HUES64 (cell line): ENCODE data around the gene MRPS31.

Experiments used
- H3K27ac ChIP-seq: 2 replicates; pipeline ENCODE4 v1.7.0; 2013; ENCODE audit warnings: low read depth, low read length, inconsistent platforms
- H3K27me3 ChIP-seq: 2 replicates; pipeline ENCODE4 v1.6.1; 2013; ENCODE audit warnings: mild to moderate bottlenecking, low read length; ENCODE audit not compliant: insufficient read depth
- H3K36me3 ChIP-seq: 2 replicates; pipeline ENCODE4 v1.6.1; 2013; ENCODE audit warnings: mild to moderate bottlenecking, low read length; ENCODE audit not compliant: insufficient read depth
- H3K4me1 ChIP-seq: 2 replicates; pipeline ENCODE4 v1.6.1; 2013; ENCODE audit warnings: mild to moderate bottlenecking, low read length, moderate library complexity; ENCODE audit not compliant: insufficient read depth
- H3K4me3 ChIP-seq: 2 replicates; pipeline ENCODE4 v1.5.1; 2013; ENCODE audit warnings: mild to moderate bottlenecking, low read length, moderate library complexity
- H3K9ac ChIP-seq: 2 replicates; pipeline ENCODE4 v1.6.1; 2013; ENCODE audit warnings: mild to moderate bottlenecking, low read depth, low read length
- H3K9me3 ChIP-seq: 2 replicates; pipeline ENCODE4 v1.6.1; 2013; ENCODE audit warnings: low read depth, low read length; ENCODE audit not compliant: insufficient read depth
- WGBS: fragments of 150-250, 120-280 bp; methylation state at CpG from one replicate; pipeline ENCODE4 v1.1.7; 2013; ENCODE audit warnings: missing lambda C conversion rate; 5-methylcytosine and 5-hydroxymethylcytosine counted together

The MRPS31 gene

GRCh38 chr13:40688781-40689180 is 82.2 kb downstream of the MRPS31 start:
- 96% methylated on average over 2 of the region's 3 CpGs for WGBS
- no peaks in the 10 kb centered on the region for H3K27me3 ChIP-seq

GRCh38 chr13:40682449-40683240 is 88.3 kb downstream of the MRPS31 start:
- WGBS, result 66% methylated on average over 8 of the region's 11 CpGs
- Histone ChIP-seq H3K27me3 (no peaks in the 10 kb centered on the region), H3K4me1 (peaks cover 30% of the 10 kb centered on the region), H3K9me3 (no peaks in the 10 kb centered on the region), H3K9ac (no peak overlapping the region), H3K36me3 (no peaks in the 10 kb centered on the region), H3K4me3 (no peak overlapping the region), H3K27ac (peak overlapping the region; percentile 76; the same call in 1 of the 2 replicates)

More at GRCh38 chr13:40688781-40689180, 82.2 kb downstream of the MRPS31 start:
- Histone ChIP-seq H3K4me3 (no peak overlapping the region), H3K9me3 (no peaks in the 10 kb centered on the region), H3K9ac (no peak overlapping the region), H3K36me3 (no peaks in the 10 kb centered on the region), H3K4me1 (no peaks in the 10 kb centered on the region), H3K27ac (no peak overlapping the region)

GRCh38 chr13:40681341-40682146 is 89.4 kb downstream of the MRPS31 start:
- Histone ChIP-seq H3K27me3 (no peaks in the 10 kb centered on the region), H3K4me1 (peaks cover 30% of the 10 kb centered on the region), H3K4me3 (peak overlapping the region; percentile 23), H3K36me3 (no peaks in the 10 kb centered on the region), H3K9me3 (no peaks in the 10 kb centered on the region), H3K27ac (peak overlapping the region; percentile 96), H3K9ac (peak overlapping the region; percentile 23; the same call in 1 of the 2 replicates)
- 65% methylated on average over 7 of the region's 7 CpGs for WGBS

GRCh38 chr13:40680659-40681323 is 90.2 kb downstream of the MRPS31 start:
- Histone ChIP-seq H3K36me3 (no peaks in the 10 kb centered on the region), H3K27ac (peak overlapping the region; percentile 96), H3K4me1 (peaks cover 30% of the 10 kb centered on the region), H3K27me3 (no peaks in the 10 kb centered on the region), H3K9me3 (no peaks in the 10 kb centered on the region), H3K9ac (peak overlapping the region; percentile 23; the same call in 1 of the 2 replicates), H3K4me3 (peak overlapping the region; percentile 23)
- WGBS, result 2% methylated on average over 7 of the region's 7 CpGs

GRCh38 chr13:40679480-40679985 is 91.5 kb downstream of the MRPS31 start:
- Histone ChIP-seq H3K9ac (no peak overlapping the region), H3K36me3 (no peaks in the 10 kb centered on the region), H3K27me3 (no peaks in the 10 kb centered on the region), H3K4me3 (no peak overlapping the region), H3K4me1 (peaks cover 36% of the 10 kb centered on the region), H3K9me3 (no peaks in the 10 kb centered on the region), H3K27ac (peak overlapping the region; percentile 81; the same call in 1 of the 2 replicates)
- 64% methylated on average over 6 of the region's 6 CpGs for WGBS
